Measurements from ENCODE around the gene NF1.
A peak's percentile ranks its signal among the peaks of the same experiment; 100 is the strongest.
"Not testable (repeated sequence)": the region's sequence is repeated elsewhere in the genome, so short reads cannot be mapped to it uniquely, and the experiment has no call there.

The NF1 gene

GRCh38 chr17:31094600-31095235 lies at the start of gene NF1:
Gene NF1, plus strand, starts transcription at chr17:31094977. Its CDS starts 333 bp downstream, at chr17:31095310.
- peak; percentile 94 for DNase-seq (ENCODE audit: low spot score)

- DNase-seq (ENCODE audit: low spot score): not testable (repeated sequence)
These were observed 47.8 kb upstream of the NF1 start for GRCh38 chr17:31046856-31047425.

DNA sequence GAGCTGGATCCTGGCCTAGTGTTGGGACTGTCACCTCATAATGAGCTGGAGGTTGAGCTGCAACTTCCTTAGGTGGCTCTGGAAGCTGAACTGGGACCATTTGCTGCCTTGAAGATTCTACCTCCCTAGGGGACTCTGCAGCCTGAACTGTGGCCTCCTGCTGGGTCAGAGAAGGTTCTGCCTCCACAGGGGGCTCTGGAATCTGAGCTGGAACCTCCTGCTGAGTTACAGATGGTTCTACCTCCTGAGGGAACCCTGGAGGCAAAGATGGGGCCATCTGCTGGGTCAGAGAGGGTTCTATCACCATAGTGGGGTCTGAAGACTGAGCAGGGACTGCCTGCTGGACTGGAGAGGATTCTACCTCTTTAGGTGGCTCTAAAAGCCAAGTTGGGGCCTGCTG lies 46.6 kb upstream of the NF1 start:
- DNase-seq (ENCODE audit: low spot score): no peak

DNA sequence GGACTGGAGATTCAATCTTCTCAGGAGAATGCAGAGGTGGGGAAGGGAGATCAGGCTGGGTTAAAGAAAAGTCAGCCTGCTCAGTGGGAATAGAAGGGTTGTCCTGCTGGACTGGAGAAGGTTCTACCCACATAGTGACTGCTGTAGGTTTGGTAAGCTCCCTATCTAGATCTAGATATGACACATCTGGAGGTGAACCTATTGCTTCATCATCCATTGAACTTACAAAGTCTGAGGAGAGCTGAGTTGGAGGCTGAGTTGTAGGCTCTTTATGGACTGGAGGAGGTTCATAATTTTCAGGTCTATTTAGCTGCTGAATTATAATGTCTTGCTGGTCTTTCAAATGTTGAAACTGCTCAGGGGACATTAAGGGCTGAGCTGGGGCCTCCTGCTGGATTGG lies 46.0 kb upstream of the NF1 start:
- DNase-seq (ENCODE audit: low spot score): no peak

GRCh38 chr17:31050948-31051347 lies 43.8 kb upstream of the NF1 start:
- no peak for DNase-seq (ENCODE audit: low spot score)

GRCh38 chr17:31051506-31051905 lies 43.3 kb upstream of the NF1 start:
- DNase-seq (ENCODE audit: low spot score): no peak

- peak; percentile 35 for DNase-seq (ENCODE audit: low spot score)
These were observed 42.4 kb upstream of the NF1 start for GRCh38 chr17:31052187-31052889.

DNA sequence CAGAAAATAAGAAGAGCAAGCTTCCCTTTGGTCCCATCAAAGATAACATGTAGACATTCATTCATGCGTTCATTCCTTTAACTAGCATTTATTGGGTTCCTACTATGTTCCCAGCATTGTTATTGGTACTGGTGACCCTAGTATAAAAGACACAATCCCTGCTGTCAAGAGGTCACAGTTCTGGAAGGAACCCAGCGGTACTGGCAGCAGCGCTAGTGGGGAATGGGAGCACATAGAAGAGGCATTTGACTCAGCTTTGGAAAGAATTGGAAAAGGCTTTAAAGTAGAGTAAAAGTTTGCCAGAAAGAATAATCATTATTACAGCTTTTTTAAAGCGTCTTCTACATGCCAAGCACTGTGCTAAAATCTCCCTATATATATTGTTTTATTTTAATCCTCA lies 41.7 kb upstream of the NF1 start:
- no peak for DNase-seq (ENCODE audit: low spot score)

- DNase-seq (ENCODE audit: low spot score): no peak
These were observed 40.0 kb upstream of the NF1 start for GRCh38 chr17:31054761-31055160.

GRCh38 chr17:31058976-31059375 lies 35.8 kb upstream of the NF1 start:
- no peak for DNase-seq (ENCODE audit: low spot score)

- DNase-seq (ENCODE audit: low spot score): peak; percentile 53
These were observed 33.8 kb upstream of the NF1 start for GRCh38 chr17:31060791-31061550.

- peak; percentile 12 for DNase-seq (ENCODE audit: low spot score)
These were observed 33.1 kb upstream of the NF1 start for GRCh38 chr17:31061678-31062077.

GRCh38 chr17:31062346-31062745 lies 32.4 kb upstream of the NF1 start:
- DNase-seq (ENCODE audit: low spot score): no peak

DNA sequence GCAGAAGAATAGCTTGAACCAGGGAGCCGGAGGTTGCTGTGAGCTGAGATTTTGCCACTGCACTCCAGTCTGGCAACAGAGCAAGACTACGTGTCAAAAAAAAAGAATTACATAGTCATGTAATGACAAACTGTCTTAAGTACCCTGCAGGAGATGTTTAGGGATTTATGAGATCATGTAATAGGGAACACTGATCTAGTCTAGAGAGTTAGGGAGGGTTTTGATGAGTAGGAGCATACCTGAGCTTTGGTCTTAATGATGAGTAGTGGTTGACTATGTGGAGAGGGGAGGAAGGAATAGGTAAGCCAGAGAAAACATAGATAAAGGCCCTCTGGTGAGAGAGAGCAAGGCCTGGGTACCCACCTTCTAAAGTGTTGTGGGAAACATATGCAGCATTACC lies 30.1 kb upstream of the NF1 start:
- DNase-seq (ENCODE audit: low spot score): no peak

GRCh38 chr17:31067691-31068184 lies 27.0 kb upstream of the NF1 start:
- peak; percentile 21 for DNase-seq (ENCODE audit: low spot score)

- peak; percentile 63 for DNase-seq (ENCODE audit: low spot score)
These were observed 26.5 kb upstream of the NF1 start for GRCh38 chr17:31068291-31068690.

GRCh38 chr17:31072186-31072585 lies 22.6 kb upstream of the NF1 start:
- no peak for DNase-seq (ENCODE audit: low spot score)

DNA sequence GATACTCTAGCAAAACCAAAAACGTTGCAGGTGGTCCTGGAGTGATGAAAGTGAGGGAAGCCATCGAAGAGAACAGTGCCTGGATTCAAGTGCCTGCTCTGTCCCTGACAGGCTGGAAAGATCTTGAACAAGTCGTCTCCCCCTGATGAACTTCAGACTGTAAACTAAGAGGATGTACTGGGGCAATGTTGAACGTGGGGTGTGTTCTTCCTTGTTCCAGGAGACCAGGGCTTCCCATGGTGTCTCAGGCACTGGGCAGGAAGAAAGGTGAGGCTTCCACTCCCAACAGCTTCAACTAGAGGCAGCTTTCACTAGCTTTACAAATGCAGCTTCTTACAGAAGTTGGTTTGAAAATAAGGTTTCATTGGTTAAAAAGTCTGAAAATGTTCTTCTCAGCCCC lies 21.4 kb upstream of the NF1 start:
- no peak for DNase-seq (ENCODE audit: low spot score)

GRCh38 chr17:31074772-31075555 lies 19.8 kb upstream of the NF1 start:
- no peak for DNase-seq (ENCODE audit: low spot score)

DNA sequence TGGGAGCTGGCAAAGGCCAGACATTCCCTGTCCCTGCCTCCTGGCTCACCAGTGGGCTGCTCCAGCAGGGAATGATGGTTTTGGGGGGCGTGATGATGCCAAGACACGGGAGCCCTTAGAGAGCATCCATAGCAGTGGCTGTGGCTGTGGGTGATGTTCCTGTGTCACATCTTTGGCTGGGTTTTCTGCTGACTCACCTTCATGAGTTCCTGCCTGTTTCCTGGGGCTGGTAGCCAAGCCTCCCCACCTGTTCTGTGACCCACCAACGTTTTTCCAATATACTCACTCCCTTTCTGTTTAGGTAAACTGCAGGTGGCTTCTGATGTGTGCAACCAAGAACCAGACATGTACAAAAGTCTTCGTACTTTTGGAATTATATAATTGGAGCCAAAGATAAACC lies 16.5 kb upstream of the NF1 start:
- DNase-seq (ENCODE audit: low spot score): no peak

DNA sequence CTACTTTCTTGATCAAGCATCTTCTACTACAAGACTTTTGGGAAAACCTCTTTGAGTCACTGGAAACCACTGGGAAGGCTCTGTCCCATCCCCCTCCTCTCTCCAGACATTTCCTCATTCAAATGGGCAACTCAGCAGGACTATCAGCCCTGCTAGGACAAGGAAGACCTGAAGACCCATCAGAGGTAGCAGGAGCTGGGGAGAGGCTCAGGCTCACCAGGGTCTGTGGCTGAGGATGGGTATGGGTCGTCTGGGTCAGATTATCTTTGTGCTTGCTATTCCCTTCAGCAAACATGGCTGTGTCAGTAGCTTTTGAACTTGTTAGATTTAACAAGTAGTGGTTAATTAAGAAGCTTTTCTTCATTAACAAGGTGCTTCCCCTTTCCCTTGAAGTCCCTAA lies 15.0 kb upstream of the NF1 start:
- DNase-seq (ENCODE audit: low spot score): no peak

GRCh38 chr17:31085563-31085962 lies 9.2 kb upstream of the NF1 start:
- no peak for DNase-seq (ENCODE audit: low spot score)

Measured in activated CD4-positive, alpha-beta T cell treated with anti-CD3 and anti-CD28 coated beads, Interleukin-2, Interleukin-4, amounts not matched to agents 100 ng/mL and 50 ng/mL, durations not matched to agents 16 hours and 8 hours (primary cell).